Liver (tissue), 9 donors: ENCODE results near the gene SDHAF4. TPM values are rescaled to one million over a fixed set of nuclear protein-coding genes. Genes with fewer than 3 reads are reported as not detected.

Experiments used
- DNase-seq: peaks from one replicate; pipeline ENCODE4 v3.0.0-alpha.2; 2017; ENCODE audit warnings: low spot score
- H3K27ac ChIP-seq, 2 donors: one replicate each; pipeline ENCODE4 v1.7.0; 2013; ENCODE audit warnings: inconsistent platforms in 2 of 2, low read length in 2 of 2, control low read depth in 1 of 2, low read depth in 1 of 2, mild to moderate bottlenecking in 1 of 2
- H3K27me3 ChIP-seq, 4 donors: one replicate each; pipeline versions ENCODE4 v1.6.1 to v1.7.0; 2013; ENCODE audit warnings: low read length in 3 of 4, inconsistent platforms in 1 of 4, mild to moderate bottlenecking in 1 of 4, moderate library complexity in 1 of 4; ENCODE audit not compliant: control insufficient read depth in 4 of 4, insufficient read depth in 4 of 4
- H3K36me3 ChIP-seq, 4 donors: one replicate each; pipeline versions ENCODE4 v1.6.1 to v1.7.0; 2013; ENCODE audit warnings: low read length in 3 of 4, mild to moderate bottlenecking in 3 of 4, low read depth in 1 of 4, moderate library complexity in 1 of 4; ENCODE audit not compliant: control insufficient read depth in 4 of 4, insufficient read depth in 3 of 4
- H3K4me1 ChIP-seq, 4 donors: one replicate each; pipeline versions ENCODE4 v1.6.1 to v1.7.0; 2013; ENCODE audit warnings: low read length in 3 of 4, mild to moderate bottlenecking in 3 of 4, moderate library complexity in 1 of 4; ENCODE audit not compliant: control insufficient read depth in 4 of 4, insufficient read depth in 4 of 4
- H3K4me3 ChIP-seq, 3 donors: one replicate each; pipeline versions ENCODE4 v1.6.1 to v1.7.0; 2013; ENCODE audit warnings: low read length in 3 of 3, control low read depth in 1 of 3, low read depth in 1 of 3, mild to moderate bottlenecking in 1 of 3
- H3K9ac ChIP-seq, 2 donors: one replicate each; pipeline ENCODE4 v1.7.0; 2013; ENCODE audit warnings: low read length in 2 of 2, mild to moderate bottlenecking in 2 of 2, moderate library complexity in 2 of 2, control low read depth in 1 of 2, low read depth in 1 of 2
- H3K9me3 ChIP-seq, 4 donors: one replicate each; pipeline versions ENCODE4 v1.6.1 to v1.7.0; 2013; ENCODE audit warnings: low read length in 3 of 4; ENCODE audit not compliant: control insufficient read depth in 4 of 4
- ATF3 ChIP-seq: IDR thresholded peaks from 2 replicates; pipeline ENCODE4 v1.6.1; 2016; ENCODE audit warnings: antibody characterized with exemption
- CTCF ChIP-seq: fragments of 150-350 bp; IDR thresholded peaks from 2 replicates; pipeline ENCODE4 v1.5.1; 2017; ENCODE audit warnings: improper control_type of control experiment, low read depth, low read length; ENCODE audit not compliant: missing input control
- FOXA1 ChIP-seq: IDR thresholded peaks from 2 replicates; pipeline ENCODE4 v1.6.1; 2016; ENCODE audit warnings: antibody characterized with exemption
- HNF4A ChIP-seq, 2 donors: conservative IDR thresholded peaks; 2 replicates each; pipeline ENCODE4 v1.6.1; 2016; ENCODE audit warnings: antibody characterized with exemption in 2 of 2, mild to moderate bottlenecking in 2 of 2
- HNF4G ChIP-seq: IDR thresholded peaks from 2 replicates; pipeline ENCODE4 v1.6.1; 2016; ENCODE audit warnings: antibody characterized with exemption
- JUND ChIP-seq, 2 donors: IDR thresholded peaks; 2 replicates each; pipeline ENCODE4 v1.6.1; 2016; ENCODE audit warnings: antibody characterized with exemption in 2 of 2
- MAX ChIP-seq: IDR thresholded peaks from 2 replicates; pipeline ENCODE4 v1.6.1; 2016; ENCODE audit warnings: antibody characterized with exemption
- NR2F2 ChIP-seq: IDR thresholded peaks from 2 replicates; pipeline ENCODE4 v1.6.1; 2016; ENCODE audit warnings: antibody characterized with exemption
- RAD21 ChIP-seq, 2 donors: IDR thresholded peaks; 2 replicates each; pipeline ENCODE4 v1.6.1; 2016; ENCODE audit warnings: antibody characterized with exemption in 2 of 2, mild to moderate bottlenecking in 2 of 2
- REST ChIP-seq: IDR thresholded peaks from 2 replicates; pipeline ENCODE4 v1.6.1; 2016; ENCODE audit warnings: antibody characterized with exemption, mild to moderate bottlenecking
- SP1 ChIP-seq: IDR thresholded peaks from 2 replicates; pipeline ENCODE4 v1.6.1; 2018; ENCODE audit warnings: antibody characterized with exemption, mild to moderate bottlenecking
- TAF1 ChIP-seq: conservative IDR thresholded peaks from 2 replicates; pipeline ENCODE4 v1.6.1; 2016; ENCODE audit warnings: antibody characterized with exemption, mild to moderate bottlenecking
- YY1 ChIP-seq: IDR thresholded peaks from 2 replicates; pipeline ENCODE4 v1.6.1; 2016; ENCODE audit warnings: antibody characterized with exemption, mild to moderate bottlenecking
- ZBTB33 ChIP-seq: IDR thresholded peaks from 2 replicates; pipeline ENCODE4 v1.6.1; 2016; ENCODE audit warnings: antibody characterized with exemption
- WGBS: extraction: QIAGEN DNeasy Blood & Tissue Kit; methylation state at CpG from one replicate; pipeline ENCODE4 v1.1.7; 2013; 5-methylcytosine and 5-hydroxymethylcytosine counted together
- polyA plus RNA-seq, 2 donors: library from polyadenylated mRNA; stranded (reverse) in 1 of 2; unstranded in 1 of 2; fragments of 200-250 nt in 1 of 2; fragments of >200 nt in 1 of 2; fragmentation: Nextera tagmentation in 1 of 2; extraction: Ambion mirVana in 1 of 2; gene quantifications; one replicate each; pipeline versions ENCODE4 v1.2.1 to v1.2.3, GENCODE V29; 2013 to 2015
- total RNA-seq, 2 donors: library from RNA; depleted of rRNA; stranded (reverse); fragments of >200 nt; gene quantifications; one replicate each; pipeline ENCODE4 v1.2.3, GENCODE V29; 2014
- donor health status: healthy.
- donor health status: healthy.
- donor health status: healthy.
- donor health status: healthy.
- donor health status: healthy.

SDHAF4 gene
- total and polyA plus RNA-seq, 4 donors = 2.7 to 5.7 (median 3.3) TPM

- no peak for TF ChIP-seq REST
- TF ChIP-seq CTCF = no peak
Observed at GRCh38 chr6:70625436-70625835, 58.7 kb downstream of the SDHAF4 start (continued).

- no peak overlapping the region for H3K4me3 ChIP-seq
- 95% methylated on average over 36 of the region's 36 CpGs for WGBS
- H3K9ac ChIP-seq = no peak overlapping the region
- no peaks in the 10 kb centered on the region for H3K27me3 ChIP-seq
- no peak for DNase-seq
- TF ChIP-seq ZBTB33 (no peak), TAF1 (no peak), MAX (no peak), HNF4G (no peak), FOXA1 (no peak), NR2F2 (no peak), ATF3 (no peak), JUND (IDR thresholded peaks at IDR 0.05) (no peak), SP1 (no peak), YY1 (no peak), HNF4A (conservative IDR thresholded peaks at IDR 0.05) (no peak), CTCF (no peak), RAD21 (IDR thresholded peaks at IDR 0.05) (no peak)
- no peaks in the 10 kb centered on the region for H3K36me3 ChIP-seq
- no peak overlapping the region for H3K27ac ChIP-seq
- no peaks in the 10 kb centered on the region for H3K9me3 ChIP-seq
- no peaks in the 10 kb centered on the region for H3K4me1 ChIP-seq
Observed at GRCh38 chr6:70627500-70628254, 60.9 kb downstream of the SDHAF4 start.
